Measurements from ENCODE around the gene HFE. TPM values are rescaled to one million over a fixed set of nuclear protein-coding genes. Genes with fewer than 3 reads are reported as not detected.
A peak's percentile ranks its signal among the peaks of the same experiment; 100 is the strongest.

Gene HFE
- total and polyA plus RNA-seq, 2 of the 13 experiments (the other 11 are each of a cell fraction or from before 2014, with no cell fraction given), result 3.7 to 6.3 TPM

DNA sequence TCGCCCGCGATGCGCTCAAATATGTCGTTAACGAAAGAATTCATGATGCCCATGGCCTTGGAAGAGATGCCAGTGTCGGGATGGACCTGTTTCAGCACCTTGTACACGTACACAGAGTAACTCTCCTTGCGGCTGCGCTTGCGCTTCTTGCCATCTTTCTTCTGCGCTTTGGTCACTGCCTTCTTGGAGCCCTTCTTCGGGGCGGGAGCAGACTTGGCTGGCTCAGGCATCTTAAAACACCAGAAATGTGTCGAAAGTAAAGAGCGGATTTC is 36.4 kb downstream of the HFE start (continued):
- TF ChIP-seq, protein P1, sequence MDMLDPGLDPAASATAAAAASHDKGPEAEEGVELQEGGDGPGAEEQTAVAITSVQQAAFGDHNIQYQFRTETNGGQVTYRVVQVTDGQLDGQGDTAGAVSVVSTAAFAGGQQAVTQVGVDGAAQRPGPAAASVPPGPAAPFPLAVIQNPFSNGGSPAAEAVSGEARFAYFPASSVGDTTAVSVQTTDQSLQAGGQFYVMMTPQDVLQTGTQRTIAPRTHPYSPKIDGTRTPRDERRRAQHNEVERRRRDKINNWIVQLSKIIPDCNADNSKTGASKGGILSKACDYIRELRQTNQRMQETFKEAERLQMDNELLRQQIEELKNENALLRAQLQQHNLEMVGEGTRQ (IDR thresholded peaks at IDR 0.05; ENCODE audit: low read depth, low read length), result no peak
- TF ChIP-seq, protein P1 (CRISPR knock-in tag; IDR thresholded peaks at IDR 0.05; ENCODE audit: borderline replicate concordance), result peak; percentile 35; the same call in 1 of the 2 replicates
- TF ChIP-seq SMYD3 (CRISPR knock-in tag; IDR thresholded peaks at IDR 0.05) (0 out of 2 replicates have a peak, but pooled peaks have one; percentile 40), ZNF558 (CRISPR knock-in tag; IDR thresholded peaks at IDR 0.05; ENCODE audit: borderline replicate concordance) (no peak), RBAK (CRISPR knock-in tag; IDR thresholded peaks at IDR 0.05) (0 out of 2 replicates have a peak, but pooled peaks have one; percentile 28), ZSCAN25 (CRISPR knock-in tag; IDR thresholded peaks at IDR 0.05) (no peak), RELA (CRISPR knock-in tag; IDR thresholded peaks at IDR 0.05) (no peak), HDAC1 (CRISPR knock-in tag; IDR thresholded peaks at IDR 0.05) (no peak; the same call in 1 of the 2 replicates), ETV6 (CRISPR knock-in tag; conservative IDR thresholded peaks at IDR 0.05) (no peak), TGIF2 (CRISPR knock-in tag; IDR thresholded peaks at IDR 0.05) (no peak), CREM (IDR thresholded peaks at IDR 0.05) (peak; percentile 67; the same call in 1 of the 2 replicates), CREM (CRISPR knock-in tag; IDR thresholded peaks at IDR 0.05) (no peak), PLRG1 (conservative IDR thresholded peaks at IDR 0.05) (no peak), ZNF792 (CRISPR knock-in tag; IDR thresholded peaks at IDR 0.05) (0 out of 2 replicates have a peak, but pooled peaks have one; percentile 44), ZNF589 (CRISPR knock-in tag; conservative IDR thresholded peaks at IDR 0.05) (peak; percentile 1; the same call in 1 of the 2 replicates), ZNF292 (CRISPR knock-in tag; IDR thresholded peaks at IDR 0.05; ENCODE audit: borderline replicate concordance, low read depth) (peak; percentile 27; the same call in 1 of the 2 replicates), ADNP (CRISPR knock-in tag; IDR thresholded peaks at IDR 0.05) (no peak), ZNF614 (CRISPR knock-in tag; IDR thresholded peaks at IDR 0.05; ENCODE audit: borderline replicate concordance) (no peak), TARDBP (CRISPR knock-in tag; IDR thresholded peaks at IDR 0.05) (peak; percentile 18; the same call in 1 of the 2 replicates), THYN1 (CRISPR knock-in tag; IDR thresholded peaks at IDR 0.05; ENCODE audit: borderline replicate concordance, low read depth) (0 out of 2 replicates have a peak, but pooled peaks have one; percentile 8), ZNF33B (CRISPR knock-in tag; IDR thresholded peaks at IDR 0.05) (0 out of 2 replicates have a peak, but pooled peaks have one; percentile 18)
- TF ChIP-seq, protein P2, sequence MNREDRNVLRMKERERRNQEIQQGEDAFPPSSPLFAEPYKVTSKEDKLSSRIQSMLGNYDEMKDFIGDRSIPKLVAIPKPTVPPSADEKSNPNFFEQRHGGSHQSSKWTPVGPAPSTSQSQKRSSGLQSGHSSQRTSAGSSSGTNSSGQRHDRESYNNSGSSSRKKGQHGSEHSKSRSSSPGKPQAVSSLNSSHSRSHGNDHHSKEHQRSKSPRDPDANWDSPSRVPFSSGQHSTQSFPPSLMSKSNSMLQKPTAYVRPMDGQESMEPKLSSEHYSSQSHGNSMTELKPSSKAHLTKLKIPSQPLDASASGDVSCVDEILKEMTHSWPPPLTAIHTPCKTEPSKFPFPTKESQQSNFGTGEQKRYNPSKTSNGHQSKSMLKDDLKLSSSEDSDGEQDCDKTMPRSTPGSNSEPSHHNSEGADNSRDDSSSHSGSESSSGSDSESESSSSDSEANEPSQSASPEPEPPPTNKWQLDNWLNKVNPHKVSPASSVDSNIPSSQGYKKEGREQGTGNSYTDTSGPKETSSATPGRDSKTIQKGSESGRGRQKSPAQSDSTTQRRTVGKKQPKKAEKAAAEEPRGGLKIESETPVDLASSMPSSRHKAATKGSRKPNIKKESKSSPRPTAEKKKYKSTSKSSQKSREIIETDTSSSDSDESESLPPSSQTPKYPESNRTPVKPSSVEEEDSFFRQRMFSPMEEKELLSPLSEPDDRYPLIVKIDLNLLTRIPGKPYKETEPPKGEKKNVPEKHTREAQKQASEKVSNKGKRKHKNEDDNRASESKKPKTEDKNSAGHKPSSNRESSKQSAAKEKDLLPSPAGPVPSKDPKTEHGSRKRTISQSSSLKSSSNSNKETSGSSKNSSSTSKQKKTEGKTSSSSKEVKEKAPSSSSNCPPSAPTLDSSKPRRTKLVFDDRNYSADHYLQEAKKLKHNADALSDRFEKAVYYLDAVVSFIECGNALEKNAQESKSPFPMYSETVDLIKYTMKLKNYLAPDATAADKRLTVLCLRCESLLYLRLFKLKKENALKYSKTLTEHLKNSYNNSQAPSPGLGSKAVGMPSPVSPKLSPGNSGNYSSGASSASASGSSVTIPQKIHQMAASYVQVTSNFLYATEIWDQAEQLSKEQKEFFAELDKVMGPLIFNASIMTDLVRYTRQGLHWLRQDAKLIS (CRISPR knock-in tag; IDR thresholded peaks at IDR 0.05), result peak; percentile 79
- TF ChIP-seq, protein P3, sequence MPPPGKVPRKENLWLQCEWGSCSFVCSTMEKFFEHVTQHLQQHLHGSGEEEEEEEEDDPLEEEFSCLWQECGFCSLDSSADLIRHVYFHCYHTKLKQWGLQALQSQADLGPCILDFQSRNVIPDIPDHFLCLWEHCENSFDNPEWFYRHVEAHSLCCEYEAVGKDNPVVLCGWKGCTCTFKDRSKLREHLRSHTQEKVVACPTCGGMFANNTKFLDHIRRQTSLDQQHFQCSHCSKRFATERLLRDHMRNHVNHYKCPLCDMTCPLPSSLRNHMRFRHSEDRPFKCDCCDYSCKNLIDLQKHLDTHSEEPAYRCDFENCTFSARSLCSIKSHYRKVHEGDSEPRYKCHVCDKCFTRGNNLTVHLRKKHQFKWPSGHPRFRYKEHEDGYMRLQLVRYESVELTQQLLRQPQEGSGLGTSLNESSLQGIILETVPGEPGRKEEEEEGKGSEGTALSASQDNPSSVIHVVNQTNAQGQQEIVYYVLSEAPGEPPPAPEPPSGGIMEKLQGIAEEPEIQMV (CRISPR knock-in tag; IDR thresholded peaks at IDR 0.05; ENCODE audit: low read depth), result no peak; the same call in 1 of the 2 replicates
- TF ChIP-seq, protein P4, sequence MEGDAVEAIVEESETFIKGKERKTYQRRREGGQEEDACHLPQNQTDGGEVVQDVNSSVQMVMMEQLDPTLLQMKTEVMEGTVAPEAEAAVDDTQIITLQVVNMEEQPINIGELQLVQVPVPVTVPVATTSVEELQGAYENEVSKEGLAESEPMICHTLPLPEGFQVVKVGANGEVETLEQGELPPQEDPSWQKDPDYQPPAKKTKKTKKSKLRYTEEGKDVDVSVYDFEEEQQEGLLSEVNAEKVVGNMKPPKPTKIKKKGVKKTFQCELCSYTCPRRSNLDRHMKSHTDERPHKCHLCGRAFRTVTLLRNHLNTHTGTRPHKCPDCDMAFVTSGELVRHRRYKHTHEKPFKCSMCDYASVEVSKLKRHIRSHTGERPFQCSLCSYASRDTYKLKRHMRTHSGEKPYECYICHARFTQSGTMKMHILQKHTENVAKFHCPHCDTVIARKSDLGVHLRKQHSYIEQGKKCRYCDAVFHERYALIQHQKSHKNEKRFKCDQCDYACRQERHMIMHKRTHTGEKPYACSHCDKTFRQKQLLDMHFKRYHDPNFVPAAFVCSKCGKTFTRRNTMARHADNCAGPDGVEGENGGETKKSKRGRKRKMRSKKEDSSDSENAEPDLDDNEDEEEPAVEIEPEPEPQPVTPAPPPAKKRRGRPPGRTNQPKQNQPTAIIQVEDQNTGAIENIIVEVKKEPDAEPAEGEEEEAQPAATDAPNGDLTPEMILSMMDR (CRISPR knock-in tag; IDR thresholded peaks at IDR 0.05), result no peak
